ENCODE measurements around the gene CYP2W1. TPM values are rescaled to one million over a fixed set of nuclear protein-coding genes. Genes with fewer than 3 reads are reported as not detected.
A peak's percentile ranks its signal among the peaks of the same experiment; 100 is the strongest.

The CYP2W1 gene
- total RNA-seq, 4 donors from 2014 or later, result not detected

- TF ChIP-seq CTCF (IDR thresholded peaks at IDR 0.05; ENCODE audit: low read depth), result no peak
Observed at GRCh38 chr7:1033546-1034145, 50.7 kb downstream of the CYP2W1 start.

Small RNA genes lying within 50 kb of the gene (small RNA-seq; reads per million reads assigned to genes)
- gene MIR339, result 8.4 reads per million, percentile 87 among the genes with 10 or more reads in this experiment

Other genes starting within 250 kb of the CYP2W1 start
- gene SUN1, start 150.7 kb upstream of the CYP2W1 start, total RNA-seq, result 100 to 1,000 TPM; 103 to 239 (median 166) TPM
- 10 to 100 TPM; 16.3 to 35.0 (median 17.9) TPM for gene GET4, start 106.6 kb upstream of the CYP2W1 start, total RNA-seq
- 10 to 100 TPM in 3 of 4 donors, 1 to 10 TPM in 1; 8.9 to 12.4 (median 10.2) TPM for gene ADAP1, start 28.5 kb upstream of the CYP2W1 start, total RNA-seq
- 10 to 100 TPM; 13.9 to 18.3 (median 14.9) TPM for gene COX19, start 7.6 kb upstream of the CYP2W1 start, total RNA-seq
- gene GPR146, start 61.4 kb downstream of the CYP2W1 start, total RNA-seq, result 100 to 1,000 TPM in 1 of 4 donors, 10 to 100 TPM in 3; 44.0 to 145 (median 61.4) TPM
- 1 to 10 TPM; 4.2 to 8.9 (median 6.0) TPM for gene GPER1, start 104.9 kb downstream of the CYP2W1 start, total RNA-seq
- gene ZFAND2A, start 177.0 kb downstream of the CYP2W1 start, total RNA-seq, result 10 to 100 TPM; 23.9 to 29.2 (median 26.7) TPM
- not detected for gene UNCX, start 249.7 kb downstream of the CYP2W1 start, total RNA-seq

Data from subcutaneous adipose tissue (tissue), 4 donors.